ENCODE measurements around the gene NBAS.

- TF ChIP-seq, protein P1, sequence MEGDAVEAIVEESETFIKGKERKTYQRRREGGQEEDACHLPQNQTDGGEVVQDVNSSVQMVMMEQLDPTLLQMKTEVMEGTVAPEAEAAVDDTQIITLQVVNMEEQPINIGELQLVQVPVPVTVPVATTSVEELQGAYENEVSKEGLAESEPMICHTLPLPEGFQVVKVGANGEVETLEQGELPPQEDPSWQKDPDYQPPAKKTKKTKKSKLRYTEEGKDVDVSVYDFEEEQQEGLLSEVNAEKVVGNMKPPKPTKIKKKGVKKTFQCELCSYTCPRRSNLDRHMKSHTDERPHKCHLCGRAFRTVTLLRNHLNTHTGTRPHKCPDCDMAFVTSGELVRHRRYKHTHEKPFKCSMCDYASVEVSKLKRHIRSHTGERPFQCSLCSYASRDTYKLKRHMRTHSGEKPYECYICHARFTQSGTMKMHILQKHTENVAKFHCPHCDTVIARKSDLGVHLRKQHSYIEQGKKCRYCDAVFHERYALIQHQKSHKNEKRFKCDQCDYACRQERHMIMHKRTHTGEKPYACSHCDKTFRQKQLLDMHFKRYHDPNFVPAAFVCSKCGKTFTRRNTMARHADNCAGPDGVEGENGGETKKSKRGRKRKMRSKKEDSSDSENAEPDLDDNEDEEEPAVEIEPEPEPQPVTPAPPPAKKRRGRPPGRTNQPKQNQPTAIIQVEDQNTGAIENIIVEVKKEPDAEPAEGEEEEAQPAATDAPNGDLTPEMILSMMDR (optimal IDR thresholded peaks at IDR 0.05 in 1 of 3, IDR thresholded peaks at IDR 0.05 in 1 of 3, conservative IDR thresholded peaks at IDR 0.05 in 1 of 3; ENCODE audit: extremely low read depth in 1 of 3, insufficient read depth in 2 of 3, low read length in 3 of 3), result no peak
- no peak for TF ChIP-seq EZH2 (IDR thresholded peaks at IDR 0.05; ENCODE audit: low read length)
Observed at GRCh38 chr2:15303874-15304273, 257.3 kb downstream of the NBAS start.

Data from keratinocyte (primary cell).